ENCODE results near the gene DRAP1.
A peak's percentile ranks its signal among the peaks of the same experiment; 100 is the strongest.

The DRAP1 gene

DNA sequence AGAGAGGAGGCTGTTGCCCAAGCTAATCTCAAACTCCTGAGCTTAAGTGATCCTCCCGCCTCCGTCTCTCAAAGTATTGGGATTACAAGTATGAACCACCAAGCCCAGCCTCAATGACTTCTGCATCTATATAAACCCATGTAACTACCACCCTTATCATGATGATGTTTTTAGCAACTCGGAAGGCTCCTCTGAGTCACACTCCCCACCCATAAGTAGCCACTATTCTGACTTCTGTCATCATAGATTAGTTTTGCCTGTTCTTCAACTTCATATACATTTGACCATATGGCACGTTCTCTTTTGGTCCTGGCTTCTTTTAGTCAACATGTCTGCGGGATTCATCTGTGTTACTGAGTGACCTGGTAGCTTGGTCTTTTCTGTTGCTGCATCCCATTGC, 12.6 kb upstream of the DRAP1 start:
- DNase-seq = no peak

DNA sequence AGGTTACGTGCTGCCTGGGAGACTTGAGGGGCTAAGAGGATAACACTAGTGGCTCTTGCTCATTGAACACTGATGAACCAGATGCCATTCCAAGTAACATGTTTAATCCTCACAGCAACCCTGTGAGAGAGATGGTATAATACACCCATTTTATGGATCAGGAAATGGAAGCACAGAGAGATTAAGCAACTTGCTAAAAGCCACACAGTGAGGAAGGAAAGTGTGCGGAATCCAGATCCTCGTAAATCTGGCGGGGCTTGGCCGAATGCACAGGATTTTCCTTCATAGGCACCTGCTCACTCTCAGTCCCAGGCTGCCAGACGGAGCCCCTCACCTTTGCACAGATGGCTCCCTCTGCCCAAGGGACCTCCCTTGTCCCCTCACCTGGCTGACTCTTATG, 11.3 kb upstream of the DRAP1 start:
- no peak for DNase-seq

GRCh38 chr11:65911682-65912568, 7.3 kb upstream of the DRAP1 start:
- peak; percentile 45 for DNase-seq

DNA sequence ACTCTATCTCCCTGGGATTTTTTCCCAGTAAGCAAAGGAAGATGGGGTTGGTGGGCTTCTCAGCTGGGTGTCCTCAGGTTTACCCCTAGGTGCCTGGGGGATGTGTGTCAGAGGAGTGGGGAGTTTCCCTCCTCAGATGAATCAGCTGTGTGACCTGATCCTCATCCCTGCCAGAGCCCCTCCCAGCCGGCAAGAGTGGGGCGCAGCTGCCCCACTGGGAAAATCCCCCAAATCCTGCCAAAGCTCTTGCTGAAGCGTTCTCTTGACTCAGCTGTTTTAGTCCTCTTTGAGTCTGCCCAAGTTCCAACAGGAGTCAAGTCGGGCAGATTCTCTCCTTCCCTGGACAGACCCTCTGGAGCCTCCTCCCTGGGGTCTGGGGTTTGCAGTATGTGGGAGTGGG, 6.4 kb upstream of the DRAP1 start:
- no peak for DNase-seq

DNA sequence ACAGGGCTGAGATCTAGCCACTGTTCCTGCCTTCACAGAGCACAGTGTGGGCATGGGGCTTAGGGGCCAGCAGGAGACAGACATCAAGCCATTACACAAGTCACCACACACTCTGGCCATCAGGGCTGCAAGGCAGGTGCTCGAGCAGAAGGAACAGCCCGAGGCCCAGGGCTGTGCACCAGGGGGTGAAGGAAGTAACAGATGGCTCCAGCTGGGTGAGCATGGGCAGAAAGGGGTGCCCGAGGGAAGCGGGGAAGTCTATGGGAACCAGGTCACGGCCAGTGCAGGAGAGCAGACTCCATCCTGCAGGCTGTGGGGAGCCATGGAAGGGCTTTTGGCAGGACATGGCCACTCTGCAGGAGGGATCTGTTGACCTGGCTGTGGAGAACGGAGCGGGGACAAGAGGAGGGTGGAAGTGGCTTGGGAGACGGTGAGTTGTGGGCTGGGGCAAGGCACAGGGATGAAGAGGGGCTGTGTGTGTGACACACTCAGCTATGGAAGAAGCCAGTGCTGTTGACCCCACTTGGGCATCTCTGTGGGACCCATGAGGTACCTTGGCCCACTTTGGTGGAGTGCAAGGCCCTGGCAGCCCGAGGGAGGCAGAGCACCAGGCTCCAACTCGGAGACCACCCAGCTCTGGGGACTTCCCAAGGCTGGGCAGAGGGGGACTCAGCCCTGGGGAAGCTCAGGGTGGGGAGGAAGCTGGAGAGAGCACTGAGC, 4.0 kb upstream of the DRAP1 start:
- no peak for DNase-seq

- DNase-seq = no peak
Observed at GRCh38 chr11:65915821-65916251, 3.4 kb upstream of the DRAP1 start.

- no peak for DNase-seq
Observed at GRCh38 chr11:65916391-65916790, 2.8 kb upstream of the DRAP1 start.

DNA sequence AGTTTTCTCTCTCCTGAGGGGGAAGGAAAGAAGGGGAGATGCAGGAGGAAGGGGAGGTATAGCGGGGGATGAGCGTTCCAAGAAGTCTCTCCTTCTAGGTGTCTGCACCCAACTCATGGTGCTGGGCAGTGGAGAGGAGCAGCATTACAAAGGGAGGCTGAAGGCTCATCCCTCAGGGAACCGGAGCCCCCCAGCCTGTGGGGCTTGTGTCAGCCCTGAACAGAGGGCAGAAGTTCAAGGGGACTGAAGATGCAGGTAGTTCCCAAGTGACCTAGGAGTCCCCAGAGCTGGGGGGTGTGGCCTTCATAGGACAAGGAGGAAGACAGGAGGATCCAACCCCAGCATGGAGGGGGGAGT, 2.2 kb upstream of the DRAP1 start:
- no peak for DNase-seq

- DNase-seq = no peak
Observed at GRCh38 chr11:65917434-65918210, 1.6 kb upstream of the DRAP1 start.

DNA sequence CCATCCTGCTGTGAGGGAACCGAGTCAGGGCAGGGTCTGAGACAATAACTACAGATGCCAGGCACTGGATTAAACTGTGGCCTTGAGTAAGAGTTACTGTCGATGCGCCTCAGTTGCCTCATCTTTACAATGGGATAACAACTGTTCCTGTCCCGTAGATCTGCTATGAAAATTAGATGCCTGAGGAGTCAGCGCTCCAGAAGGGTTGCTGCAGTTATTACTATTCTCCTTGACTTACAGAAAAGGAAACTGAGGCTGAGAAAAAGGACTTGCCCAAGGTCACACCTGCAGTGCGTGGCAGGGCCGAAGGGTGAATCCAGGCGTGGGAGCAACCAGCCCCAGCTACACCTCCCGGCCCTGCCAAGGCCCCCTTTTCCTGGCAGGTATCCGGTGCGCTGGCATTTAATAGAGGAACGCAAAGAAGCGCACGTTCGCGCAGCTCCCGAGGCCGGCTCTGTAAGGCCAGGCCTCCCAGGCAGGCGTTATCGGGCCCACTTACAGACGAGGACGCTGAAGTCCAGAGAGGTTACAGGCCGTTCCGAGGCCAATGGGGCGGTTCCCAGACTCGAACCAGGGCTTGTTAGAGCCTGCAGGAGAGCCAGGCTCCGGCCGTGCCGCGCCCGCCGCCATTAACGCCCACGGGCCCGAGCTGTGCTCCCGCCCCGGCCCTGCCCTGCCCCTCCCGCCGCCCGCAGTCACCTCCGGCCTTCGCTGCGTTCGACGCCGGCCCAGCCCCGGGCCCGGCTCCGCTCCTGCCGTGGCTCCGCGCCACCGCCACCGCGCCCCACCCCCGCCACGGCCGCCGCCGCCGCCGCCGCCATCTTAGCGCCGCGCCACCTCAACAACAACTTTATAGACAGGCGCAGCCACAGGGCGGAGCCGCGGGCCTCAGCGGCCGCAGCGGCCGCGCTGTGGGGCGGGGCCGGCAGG, 750 bp upstream of the DRAP1 start, which contains the start of gene C11orf68:
Gene C11orf68, minus strand, starts transcription at position 852 of the 930 bp plus-strand sequence. Its CDS starts 31 bp downstream, at position 821.
- DNase-seq = no peak

DNA sequence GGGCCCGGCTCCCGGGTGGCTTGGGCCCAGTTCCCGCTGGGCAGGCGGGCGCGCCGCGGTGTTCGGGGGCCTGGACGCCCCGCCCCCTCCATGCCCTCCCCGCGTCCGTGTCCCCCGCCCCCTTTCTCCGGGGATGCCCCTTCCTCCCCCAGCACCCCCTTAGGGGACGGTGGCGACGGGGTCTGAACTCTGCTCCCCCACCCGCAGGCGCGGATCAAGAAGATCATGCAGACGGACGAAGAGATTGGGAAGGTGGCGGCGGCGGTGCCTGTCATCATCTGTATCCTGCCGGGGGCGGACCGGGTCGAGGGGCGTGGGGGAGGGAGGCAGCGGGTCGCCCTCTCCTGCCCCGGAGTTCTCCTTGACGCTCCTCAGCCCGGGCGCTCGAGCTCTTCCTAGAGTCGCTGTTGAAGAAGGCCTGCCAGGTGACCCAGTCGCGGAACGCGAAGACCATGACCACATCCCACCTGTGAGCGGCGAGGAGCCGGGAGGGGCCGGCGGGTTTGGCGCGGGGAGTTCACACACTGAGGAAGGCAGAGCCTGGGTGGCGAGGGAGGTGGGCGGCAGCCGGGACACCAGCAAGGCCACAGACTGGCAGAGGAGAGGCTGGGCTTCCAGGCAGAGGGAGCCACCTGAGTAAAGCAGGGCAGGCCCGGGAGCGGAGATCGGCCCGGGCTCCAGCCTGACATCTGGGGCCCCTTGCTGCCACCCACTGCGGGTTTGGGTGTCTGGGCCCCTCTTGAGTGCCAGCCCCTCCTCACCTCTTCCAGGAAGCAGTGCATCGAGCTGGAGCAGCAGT, 546 bp downstream of the DRAP1 start:
- peak; percentile 49 for DNase-seq

- no peak for DNase-seq
Observed at GRCh38 chr11:65920372-65920802, 1.2 kb downstream of the DRAP1 start.

- DNase-seq = no peak
Observed at GRCh38 chr11:65921033-65921555, 1.9 kb downstream of the DRAP1 start.

DNA sequence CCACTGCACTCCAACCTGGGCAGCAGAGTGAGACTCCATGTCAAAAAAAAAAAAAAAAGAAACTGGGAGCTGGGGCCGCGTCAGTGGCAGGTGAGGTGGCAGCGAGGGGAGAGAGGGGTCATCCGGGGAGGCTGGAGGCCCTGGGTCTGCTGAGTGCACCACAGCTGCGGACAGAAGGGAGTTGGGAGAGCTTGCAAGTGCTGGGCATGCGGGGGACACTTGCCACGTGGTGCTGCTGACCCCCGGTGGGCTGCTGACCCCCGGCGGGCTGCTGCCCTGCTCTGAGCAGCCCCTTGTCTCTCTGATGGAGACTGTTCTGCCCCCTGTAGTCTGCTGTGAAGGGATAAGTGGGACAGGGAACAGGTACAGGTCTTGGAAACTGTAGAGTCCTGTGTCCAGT, 2.6 kb downstream of the DRAP1 start:
- no peak for DNase-seq

- no peak for DNase-seq
Observed at GRCh38 chr11:65922565-65922964, 3.3 kb downstream of the DRAP1 start.

- no peak for DNase-seq
Observed at GRCh38 chr11:65925397-65925796, 6.2 kb downstream of the DRAP1 start.

DNA sequence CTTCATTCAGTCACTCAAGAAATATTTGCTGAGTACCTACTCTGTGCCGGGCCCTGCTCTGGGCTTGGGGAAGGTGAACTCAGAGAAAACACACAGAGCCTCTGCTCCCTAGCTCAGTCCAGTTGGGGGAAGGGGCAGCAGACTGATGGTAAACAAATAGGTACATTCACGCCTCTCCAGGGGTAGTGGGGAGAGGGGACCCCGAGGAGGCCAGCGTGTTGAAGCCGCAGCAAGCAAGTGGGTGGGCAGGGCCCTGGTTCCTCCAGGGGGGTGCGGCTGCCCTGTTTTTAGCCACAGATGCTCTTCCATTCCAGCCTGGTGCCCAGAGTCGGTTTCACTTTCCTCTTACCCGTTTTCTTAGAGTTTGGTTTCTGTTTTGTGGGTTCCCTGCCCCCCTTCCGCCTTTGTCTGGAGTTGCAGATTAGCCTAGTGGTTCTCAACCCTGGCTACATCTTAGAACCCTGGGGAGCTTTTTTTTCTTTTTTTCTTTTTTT, 8.7 kb downstream of the DRAP1 start:
- no peak for DNase-seq

DNA sequence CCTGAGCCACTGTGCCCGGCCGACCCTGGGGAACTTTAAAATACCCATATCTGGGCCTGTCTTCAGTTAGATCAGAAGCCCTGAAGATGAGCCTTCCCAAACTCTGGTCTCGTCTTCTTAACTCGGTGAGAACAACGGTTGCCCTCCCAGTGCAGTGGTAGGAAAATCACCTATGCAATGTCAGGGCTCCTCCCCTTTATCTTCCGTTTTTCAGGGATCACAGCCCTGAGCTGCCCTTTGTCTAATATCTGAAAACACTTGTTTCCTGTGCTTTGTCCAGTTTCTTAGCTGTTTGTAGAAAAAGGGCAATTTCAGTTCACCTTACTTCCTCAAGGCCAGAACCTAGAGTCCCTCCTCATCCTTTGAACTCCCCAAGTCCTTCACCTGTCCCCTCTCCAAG, 9.4 kb downstream of the DRAP1 start:
- no peak for DNase-seq

GRCh38 chr11:65931773-65932557, 12.7 kb downstream of the DRAP1 start:
- DNase-seq = no peak

GRCh38 chr11:65932558-65932919, 13.3 kb downstream of the DRAP1 start:
- peak; percentile 44 for DNase-seq

Data from NCI-H345 (cell line).